HPDE6-E6E7 (cell line): Measurements from ENCODE around the gene LAMA2.

Source experiments
- DNase-seq: peaks from one replicate; pipeline ENCODE4 v3.0.0; 2011; ENCODE audit warnings: missing footprints; ENCODE audit errors: extremely low spot score

The LAMA2 gene

GRCh38 chr6:128882991-128883611 is at the start of gene LAMA2:
LAMA2 (plus strand) TSS chr6:128883138; CDS start chr6:128883246, 108 bp downstream.
- no peak for DNase-seq

GRCh38 chr6:128836761-128837160 is 46.2 kb upstream of the LAMA2 start:
- no peak for DNase-seq

GRCh38 chr6:128841518-128841917 is 41.4 kb upstream of the LAMA2 start:
- DNase-seq, result no peak

- no peak for DNase-seq
These were observed 38.3 kb upstream of the LAMA2 start for GRCh38 chr6:128844598-128844997.

- DNase-seq, result no peak
These were observed 35.3 kb upstream of the LAMA2 start for GRCh38 chr6:128847431-128848210.

GRCh38 chr6:128848212-128848935 is 34.6 kb upstream of the LAMA2 start:
- DNase-seq, result no peak

GRCh38 chr6:128855581-128856085 is 27.3 kb upstream of the LAMA2 start:
- no peak for DNase-seq

GRCh38 chr6:128857806-128858205 is 25.1 kb upstream of the LAMA2 start:
- DNase-seq, result no peak

GRCh38 chr6:128860782-128861181 is 22.2 kb upstream of the LAMA2 start:
- DNase-seq, result no peak

GRCh38 chr6:128863983-128864382 is 19.0 kb upstream of the LAMA2 start:
- DNase-seq, result no peak

- DNase-seq, result no peak
These were observed 12.2 kb upstream of the LAMA2 start for GRCh38 chr6:128870746-128871145.

- DNase-seq, result no peak
These were observed 8.1 kb upstream of the LAMA2 start for GRCh38 chr6:128874863-128875262.

GRCh38 chr6:128882560-128882959 is 378 bp upstream of the LAMA2 start:
- DNase-seq, result no peak

- DNase-seq, result no peak
These were observed 968 bp downstream of the LAMA2 start for GRCh38 chr6:128883906-128884305.

- DNase-seq, result no peak
These were observed 2.4 kb downstream of the LAMA2 start for GRCh38 chr6:128885381-128885780.

GRCh38 chr6:128886706-128887105 is 3.8 kb downstream of the LAMA2 start:
- no peak for DNase-seq

GRCh38 chr6:128888444-128889175 is 5.7 kb downstream of the LAMA2 start:
- DNase-seq, result no peak

- DNase-seq, result no peak
These were observed 6.9 kb downstream of the LAMA2 start for GRCh38 chr6:128889870-128890269.

GRCh38 chr6:128892079-128892478 is 9.1 kb downstream of the LAMA2 start:
- no peak for DNase-seq

- no peak for DNase-seq
These were observed 16.6 kb downstream of the LAMA2 start for GRCh38 chr6:128899341-128900050.

- no peak for DNase-seq
These were observed 20.8 kb downstream of the LAMA2 start for GRCh38 chr6:128903715-128904114.
